ENCODE measurements around the gene AFAP1.

Gene AFAP1

DNA sequence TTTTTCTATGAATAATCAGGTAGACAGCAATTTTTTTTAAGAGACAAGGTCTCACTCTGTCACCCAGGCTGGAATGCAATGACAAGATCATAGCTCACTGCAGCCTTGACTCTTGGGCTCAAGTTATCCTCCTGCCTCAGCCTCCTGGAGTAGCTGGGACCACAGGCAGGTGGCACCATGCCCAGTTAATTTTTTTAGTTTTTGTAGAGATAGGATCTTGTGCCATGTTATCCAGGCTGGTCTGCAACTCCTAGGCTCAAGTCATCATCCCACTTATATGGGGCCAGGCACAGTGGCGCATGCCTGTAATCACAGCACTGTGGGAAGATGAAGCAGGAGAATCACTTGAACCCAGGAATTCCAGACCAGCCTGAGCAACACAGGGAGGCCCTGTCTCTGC is 26.8 kb downstream of the AFAP1 start:
- no peak for DNase-seq

DNA sequence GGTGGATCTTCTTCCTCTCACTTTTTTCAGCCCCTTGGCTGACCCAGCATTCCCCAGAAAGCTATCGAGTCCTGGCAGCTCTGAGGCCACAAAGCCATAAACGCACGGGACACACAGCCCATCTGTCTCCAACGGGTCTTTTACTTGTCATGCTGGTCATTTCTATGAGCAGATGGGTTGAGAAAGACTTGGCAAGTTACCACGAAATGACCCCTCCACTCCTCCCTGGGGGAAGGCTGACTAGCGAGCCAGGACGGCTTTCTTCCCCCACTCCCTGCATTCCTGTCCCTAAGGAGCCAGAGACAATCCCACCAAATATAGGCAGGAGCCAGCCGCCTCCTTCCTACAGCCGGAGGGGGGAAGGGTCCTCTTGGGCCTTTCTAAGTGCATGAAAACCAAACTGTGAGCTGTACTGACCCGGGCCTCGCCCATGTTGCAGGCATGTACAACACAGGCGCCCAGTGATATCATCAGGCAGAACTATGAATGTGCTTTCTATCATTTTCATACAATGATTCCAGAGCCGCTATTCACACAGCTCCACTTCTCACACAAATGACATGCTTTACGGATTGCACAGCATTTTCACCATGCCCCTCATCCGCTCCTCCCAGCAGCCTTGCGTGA is 28.6 kb downstream of the AFAP1 start:
- no peak for DNase-seq

DNA sequence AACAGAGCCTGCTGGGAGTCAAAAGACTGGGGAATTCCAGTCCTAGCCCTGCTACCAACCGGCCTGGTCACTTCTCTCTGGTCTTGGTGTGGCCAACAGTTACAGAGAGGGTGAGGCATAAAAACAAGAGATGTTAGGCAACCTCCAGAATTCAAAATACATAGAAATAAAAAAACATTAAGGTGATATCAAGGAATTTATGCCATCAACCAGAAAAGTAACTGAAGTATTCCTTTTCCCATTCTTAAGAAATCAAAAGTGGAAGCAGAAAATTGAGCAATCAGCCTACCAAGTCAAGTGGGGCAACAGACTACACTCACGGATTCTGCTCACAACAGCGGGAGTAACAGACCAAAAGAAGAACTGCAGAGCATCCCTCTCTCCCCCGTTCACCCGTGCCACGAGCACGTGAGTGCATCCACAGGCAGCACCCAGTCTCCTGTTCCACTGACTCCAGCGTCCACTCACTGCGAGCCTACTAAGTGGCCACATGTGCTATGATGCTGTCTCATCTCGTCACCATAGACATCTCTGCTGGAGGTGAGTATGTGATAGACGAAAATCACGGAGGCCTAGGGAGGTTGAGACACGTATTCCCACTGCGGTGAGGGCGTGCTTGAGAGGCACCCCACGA is 29.3 kb downstream of the AFAP1 start:
- DNase-seq = no peak

DNA sequence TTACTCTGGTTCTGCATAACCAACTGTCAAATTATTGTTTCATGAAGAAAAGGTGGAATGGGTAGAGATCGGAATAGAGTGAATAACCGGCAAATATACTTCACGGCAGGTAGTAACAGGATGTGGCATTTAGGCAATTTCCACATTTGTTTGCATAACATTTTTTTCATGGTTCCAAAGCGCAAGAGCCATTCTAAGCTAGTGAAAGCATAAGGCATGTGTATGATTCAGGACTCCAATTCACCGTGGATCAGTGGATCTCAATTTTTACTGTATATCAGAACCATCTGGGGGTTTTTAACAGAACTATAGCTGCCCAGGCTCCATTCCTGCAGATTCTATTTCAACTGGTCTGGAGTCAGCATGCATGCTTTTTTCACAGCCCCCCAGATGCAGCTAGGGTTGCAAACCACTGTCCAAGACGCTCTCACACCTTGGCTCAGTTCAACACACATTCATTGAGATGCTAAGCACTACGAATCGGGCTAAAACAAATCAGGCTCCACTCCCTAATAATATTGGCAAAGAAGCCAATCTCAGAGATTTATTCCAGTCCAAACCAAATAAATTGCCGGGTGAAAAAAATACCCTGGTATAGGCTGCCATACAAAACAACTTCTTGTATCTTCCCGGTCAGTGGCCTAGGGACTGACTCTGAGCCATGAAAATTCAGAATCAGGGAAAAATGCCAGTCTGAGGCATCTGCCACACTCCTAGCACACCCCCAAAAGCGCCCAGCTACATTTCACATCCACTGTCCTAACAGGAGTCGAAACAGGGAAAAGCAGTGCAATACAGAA is 30.0 kb downstream of the AFAP1 start:
- no peak for DNase-seq

DNA sequence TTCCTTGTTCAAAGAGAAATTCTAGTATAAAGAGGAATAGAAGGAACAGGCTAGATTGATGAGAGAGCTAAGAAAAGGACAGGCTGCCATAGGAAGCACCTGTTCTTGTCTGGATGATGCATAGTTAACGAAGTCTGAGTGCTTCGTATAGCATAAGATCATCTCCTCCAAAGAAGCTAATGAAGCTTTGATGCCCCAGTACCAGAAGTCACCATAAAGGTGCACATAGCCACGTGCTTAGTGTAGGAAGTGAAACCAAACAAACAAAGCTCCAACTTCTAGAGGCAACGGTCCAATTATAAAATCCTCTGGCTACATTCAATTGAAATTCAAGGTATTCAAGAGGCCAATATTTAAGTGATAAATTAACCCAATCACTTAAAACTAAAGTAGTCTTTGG is 31.0 kb downstream of the AFAP1 start:
- DNase-seq = no peak

DNA sequence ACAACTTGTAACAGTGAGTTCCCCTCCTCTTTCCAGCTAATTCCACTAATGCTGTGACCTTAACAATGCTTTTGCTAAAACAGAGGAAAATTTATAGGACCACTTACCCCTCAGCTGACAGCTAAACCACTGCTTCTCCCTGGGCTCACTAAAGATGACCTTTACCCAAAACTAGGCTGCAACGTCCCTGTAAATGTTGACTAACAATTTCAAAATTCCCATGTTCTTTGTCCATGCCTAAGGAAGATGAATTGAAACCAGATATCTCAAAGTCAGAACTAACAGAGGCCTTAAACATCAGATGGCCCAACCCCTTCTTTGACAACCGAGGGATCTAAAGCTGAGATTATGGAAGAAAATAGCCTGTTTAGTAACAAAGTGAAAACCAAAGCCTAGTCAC is 32.5 kb downstream of the AFAP1 start:
- no peak for DNase-seq

DNA sequence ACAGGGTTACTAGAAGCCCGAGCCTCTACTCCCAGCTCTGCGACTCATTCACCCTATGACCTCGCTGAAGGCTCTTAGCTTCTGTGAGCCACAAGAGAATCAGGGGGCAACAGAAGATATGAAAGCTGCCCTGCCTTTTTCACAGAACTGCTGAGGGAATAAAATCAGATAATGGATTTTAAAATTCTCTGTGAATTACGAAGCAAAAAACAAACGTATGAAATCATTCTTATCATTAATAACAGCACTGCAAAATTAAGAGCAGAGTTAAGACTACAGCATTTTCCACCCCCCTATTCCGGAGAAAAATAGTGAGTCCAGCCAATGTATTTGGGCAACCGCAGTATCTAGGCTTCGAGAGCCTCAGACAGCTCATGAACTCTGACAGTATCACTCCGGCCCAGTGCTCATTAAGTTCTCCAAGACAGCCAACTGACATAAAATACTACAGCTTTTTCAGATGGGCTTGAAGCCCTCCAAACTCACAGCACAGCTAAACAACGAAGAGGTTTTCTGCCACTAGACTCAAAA is 33.4 kb downstream of the AFAP1 start:
- no peak for DNase-seq

DNA sequence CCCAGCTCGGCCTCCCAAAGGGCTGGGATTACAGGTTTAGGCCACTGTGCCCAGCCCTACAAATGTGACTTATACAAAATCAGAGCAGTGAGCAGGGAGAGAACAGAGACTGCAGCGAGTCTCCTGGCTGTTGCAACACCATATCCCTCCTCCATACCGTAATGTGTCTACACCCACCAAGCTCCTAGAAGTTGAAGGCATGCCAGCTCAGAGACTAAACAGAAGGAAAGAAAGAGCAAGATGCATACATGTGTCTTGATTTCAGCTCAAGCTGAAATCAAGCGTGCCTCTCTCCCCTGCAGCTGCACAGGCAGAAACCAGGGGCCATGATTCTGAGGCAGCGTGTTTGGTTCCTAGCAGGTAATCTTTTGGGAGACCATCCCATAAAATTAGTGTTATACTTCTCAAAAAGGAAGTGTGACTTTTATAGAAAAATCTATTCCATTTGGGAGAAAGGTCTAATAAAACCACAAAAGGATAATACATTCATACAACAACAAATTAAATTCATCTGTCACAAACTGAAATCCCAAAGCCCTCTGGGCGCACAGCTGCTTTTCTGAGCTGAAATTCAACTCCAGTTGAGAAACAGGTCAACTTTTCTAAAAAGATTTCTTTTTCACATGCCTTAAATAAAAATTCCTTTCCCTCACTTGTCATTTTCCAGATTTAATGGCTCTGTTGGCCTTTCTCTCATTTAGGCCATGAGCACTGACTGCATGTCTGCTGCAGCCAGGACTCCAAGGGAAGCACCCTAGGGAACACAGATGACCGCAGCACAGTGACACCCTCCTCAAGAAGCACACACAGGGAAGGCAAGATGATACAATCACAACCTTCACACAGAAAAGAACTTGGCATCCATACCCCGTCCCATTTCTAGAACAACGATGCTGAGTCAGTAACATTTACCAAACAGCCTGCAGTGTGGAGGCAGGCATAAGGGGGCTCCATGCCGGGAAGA is 34.4 kb downstream of the AFAP1 start:
- DNase-seq = no peak

DNA sequence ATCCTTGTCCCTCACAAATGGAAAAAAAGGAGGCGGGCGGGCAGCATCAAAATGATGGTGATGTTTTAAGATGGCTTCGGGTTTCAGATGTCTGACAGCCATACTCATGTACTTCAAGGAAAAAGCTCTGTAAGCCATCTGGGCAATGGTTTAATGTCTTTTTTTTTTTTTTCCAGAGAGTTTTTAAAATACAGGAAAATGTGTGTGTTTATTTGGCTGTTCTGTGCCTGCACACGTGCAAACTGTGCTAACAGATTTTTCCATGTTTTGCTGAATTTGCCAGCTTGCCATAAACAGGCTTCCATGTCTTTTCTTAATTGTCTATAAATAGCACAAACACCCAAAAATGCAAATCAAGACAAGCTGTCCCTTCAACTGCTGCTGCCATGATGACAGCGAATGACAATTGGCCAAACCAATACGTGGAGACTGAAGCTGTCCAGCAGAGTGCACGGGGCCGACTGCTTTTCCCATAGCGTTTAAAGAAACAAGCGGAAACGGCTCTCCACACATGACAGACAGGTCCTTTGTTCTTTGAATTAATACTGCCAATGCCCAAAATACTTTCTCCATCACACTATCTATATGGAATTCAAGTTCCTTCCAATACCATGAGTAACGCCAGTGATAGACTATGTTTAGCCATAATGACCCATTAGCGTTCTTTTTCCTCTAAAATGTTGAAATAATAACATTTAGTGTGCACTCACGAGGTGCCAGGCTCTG is 35.7 kb downstream of the AFAP1 start:
- DNase-seq = no peak

DNA sequence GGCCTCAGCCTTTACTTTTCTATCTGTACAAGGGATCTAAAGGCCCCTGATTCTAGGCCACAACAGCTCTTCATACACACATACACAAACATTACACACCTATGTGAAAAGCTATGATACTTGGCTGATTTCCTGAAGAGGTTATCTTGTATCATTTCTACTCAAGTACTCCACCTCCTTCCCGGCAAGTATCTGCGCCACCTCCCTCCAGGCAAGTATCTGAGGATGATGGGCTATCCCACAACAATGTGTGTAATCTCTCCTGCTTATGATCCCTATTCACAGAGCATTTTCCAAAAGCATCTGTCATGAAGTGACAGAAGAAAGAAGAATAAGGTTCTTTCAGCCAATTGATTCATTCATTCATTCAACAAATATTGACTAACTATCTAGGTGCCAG is 36.8 kb downstream of the AFAP1 start:
- DNase-seq = no peak

DNA sequence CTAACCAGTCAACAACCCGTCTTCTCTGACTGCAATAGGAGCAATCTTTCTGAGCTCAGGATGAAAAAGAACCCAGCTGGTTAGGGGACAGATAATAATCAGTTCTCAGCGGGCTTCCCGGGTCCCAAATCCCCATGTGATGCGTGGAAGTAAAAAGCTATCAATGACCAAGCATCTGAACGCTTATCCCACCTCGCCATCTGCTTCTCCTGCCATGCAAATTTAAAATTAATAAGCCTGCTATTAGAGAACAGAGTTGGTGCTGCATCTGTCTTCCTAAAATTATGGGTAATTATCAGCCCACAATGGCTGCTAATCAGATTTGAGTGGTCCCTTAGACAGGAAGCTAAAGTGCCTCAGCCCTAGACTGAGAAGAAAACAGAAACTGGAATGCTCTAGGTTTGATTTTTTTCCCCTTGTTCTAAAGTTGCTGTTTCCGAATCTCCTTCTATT is 37.5 kb downstream of the AFAP1 start:
- DNase-seq = no peak

DNA sequence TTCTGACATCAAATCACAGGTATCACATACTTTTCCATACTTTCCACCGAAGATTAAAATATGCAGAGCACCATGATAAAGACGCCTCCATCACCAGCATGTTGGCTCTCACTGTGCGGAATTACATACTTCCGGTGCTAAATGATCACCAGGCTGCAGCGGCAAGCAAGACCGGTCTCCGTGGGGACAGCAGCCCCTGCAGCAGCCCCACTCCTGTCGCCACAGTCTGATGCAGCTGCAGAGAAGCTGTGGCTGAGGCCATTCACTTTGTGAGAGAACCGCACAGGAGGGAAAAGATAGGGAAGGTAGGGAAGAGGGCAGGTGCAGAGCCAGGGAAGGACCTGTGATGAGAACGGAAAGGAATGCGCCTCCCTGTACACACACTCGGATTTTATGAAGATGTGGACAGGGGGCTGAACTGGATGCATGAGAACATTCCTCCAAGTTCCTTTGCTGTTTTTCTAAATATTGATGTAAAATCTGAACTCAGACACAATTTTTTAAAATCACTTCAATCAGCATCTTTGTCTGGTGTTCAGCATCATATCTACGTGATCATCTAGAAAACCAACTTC is 38.3 kb downstream of the AFAP1 start:
- DNase-seq = no peak

DNA sequence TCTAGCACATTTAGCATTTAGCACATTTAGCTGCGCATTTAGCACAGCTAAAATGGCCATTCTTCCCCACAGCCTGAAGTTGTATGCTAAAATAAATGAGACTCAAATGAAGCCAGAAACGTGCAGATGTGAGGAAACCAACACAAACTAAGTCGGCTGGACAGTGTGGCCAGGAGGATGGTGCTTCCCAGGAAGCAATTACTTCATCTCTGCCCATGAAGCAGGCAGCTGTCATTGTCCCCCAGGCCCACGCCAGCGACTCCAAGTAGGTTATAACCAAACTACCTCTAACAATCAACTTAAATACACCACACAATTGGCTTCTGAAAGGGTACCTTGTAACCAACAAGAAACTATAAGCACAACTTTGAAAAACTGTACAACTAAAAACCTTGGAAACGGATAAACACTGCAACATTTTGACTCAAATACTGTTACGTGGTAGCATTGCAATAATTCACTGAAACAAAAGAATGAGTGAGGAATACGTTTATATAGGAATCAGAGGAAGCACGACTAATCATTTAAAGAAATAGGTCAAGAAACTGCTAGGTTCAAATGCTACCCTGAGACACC is 39.2 kb downstream of the AFAP1 start:
- no peak for DNase-seq

DNA sequence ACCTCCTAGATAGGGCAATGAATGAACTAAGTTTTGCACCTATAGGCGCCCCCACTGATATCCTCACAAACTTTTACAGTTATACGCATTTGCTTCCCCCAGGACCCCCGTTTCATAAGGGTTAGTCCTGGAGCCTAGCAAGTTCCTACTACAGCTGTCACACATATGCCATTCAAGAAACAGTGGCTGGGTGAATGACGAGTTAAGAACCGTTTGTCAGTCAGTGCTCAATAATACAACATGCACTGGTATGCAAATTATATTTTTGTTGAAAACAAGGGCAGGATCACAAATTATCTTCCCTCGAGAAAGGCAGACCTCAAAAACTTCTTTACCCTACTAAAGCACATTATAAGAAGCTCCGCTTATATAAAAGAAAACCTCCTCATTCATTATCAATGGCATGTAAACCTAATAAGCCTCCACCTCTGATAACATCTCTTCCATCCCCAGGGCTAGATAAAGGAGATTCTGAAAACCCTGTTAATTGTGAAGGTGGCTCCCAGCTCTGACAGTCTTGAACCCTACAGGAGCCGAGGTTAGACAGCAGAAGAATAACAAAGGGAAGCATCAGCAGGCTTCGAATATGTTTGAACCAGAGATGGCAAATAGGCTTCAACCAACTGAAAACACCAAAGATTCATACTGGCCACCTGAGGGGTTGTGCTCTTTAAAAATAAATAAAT is 40.3 kb downstream of the AFAP1 start:
- DNase-seq = no peak

DNA sequence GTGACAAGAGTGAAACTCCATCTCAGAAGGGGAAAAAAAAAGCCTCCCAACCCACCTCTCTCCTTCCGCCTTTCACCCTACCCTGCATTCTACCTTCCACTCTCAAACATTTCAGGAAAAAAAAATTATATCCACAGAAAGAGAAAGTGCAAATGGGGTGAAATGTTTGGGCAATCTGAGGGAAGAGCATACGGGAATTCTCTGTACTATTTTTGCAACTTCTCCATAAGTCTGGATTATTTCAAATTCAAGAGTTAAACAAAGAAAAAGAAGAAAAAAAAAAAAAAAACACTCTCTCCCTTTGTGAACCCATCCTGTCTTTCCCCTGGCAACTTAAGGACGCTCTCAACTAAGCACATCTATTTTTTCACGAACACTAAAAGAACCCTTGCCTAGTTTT is 41.3 kb downstream of the AFAP1 start:
- DNase-seq = no peak

DNA sequence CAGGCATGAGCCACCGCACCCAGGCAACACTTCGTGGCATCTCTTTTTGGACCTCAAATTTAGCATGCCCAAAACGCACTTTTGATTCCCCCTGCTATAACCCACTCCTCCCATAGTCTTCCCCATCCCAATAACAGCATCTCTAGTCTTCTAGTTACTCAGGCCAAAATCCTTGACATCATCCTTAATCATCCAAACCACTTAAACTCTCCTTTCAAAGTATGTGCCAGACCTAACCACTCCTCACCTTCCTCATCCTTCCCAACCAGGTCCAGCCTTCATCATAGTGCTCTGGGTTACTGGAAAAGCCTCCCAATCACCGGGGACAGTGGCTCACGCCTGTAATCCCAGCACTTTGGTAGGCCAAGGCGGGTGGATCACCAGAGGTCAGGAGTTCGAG is 41.9 kb downstream of the AFAP1 start:
- DNase-seq = no peak

DNA sequence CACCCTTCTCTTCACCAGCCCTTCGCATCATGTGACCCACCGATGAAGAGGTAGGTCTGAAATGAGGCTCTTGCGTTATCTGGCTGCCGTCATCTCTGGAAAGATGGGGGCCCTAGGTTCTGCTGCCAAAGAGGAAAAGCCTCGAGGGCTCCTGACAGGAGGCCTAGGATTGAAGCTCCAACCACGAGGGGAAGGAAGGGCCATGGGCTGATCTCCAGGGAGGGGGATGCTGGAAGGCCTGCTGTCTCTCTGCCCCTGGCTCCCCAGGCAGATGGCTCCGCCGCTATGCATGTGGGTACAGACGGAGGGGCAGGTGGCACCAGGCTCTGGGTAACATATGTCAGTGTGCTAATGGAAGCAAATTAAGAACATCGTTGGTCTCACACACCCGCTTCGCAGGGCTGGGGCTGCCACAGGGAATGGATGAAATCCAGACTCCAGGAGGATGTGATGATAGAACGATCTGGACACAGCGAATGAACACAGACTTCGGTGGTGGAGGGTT is 44.9 kb downstream of the AFAP1 start:
- no peak for DNase-seq

DNA sequence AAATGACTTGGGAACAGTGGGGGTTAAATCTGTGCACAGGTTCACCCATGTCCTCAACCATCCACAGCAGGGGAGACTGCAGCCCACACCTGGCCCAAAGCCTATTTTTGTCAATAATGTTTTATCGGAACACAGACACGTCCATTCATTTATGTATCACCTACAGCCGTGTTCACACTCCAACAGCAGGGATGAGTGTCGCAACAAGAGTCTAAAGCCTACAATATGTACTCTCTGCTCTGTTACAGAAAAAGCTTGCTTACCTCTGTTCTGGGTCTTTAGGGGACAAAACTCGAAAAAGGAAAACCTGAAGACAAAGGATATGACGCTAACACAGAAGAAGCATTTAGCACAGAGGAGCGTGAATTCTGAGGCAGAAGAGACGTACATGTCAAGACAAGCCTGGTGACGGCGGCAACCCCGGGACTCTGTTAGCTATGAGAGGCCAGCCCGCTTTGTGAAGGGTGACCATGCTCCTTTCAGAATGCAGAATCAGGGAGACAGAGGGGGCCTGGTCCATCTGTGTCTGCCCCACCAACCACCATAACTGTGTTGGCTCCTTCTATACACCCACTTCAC is 45.5 kb downstream of the AFAP1 start:
- DNase-seq = no peak

DNA sequence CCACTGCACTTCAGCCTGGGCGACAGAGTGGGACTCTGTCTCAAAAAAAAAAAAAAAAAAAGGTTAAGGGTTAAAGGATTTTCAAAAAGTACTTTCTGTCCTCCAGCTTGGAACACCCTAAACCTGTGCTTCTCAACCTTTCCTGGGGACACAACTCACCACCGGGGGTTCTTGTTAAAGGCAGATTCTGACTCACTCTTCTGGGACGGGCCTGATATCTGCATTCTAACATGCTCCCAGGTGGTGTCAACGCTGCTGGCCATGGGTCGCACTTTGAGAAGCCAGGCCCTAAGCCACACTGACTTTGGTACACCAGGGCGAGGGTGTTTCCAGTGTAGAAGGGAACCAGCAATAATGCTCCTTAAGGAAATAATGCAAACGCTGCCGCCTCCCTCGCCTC is 46.1 kb downstream of the AFAP1 start:
- no peak for DNase-seq

Data from midbrain (tissue), 1 donor.